Measurements from ENCODE around the gene CHRDL2. TPM values are rescaled to one million over a fixed set of nuclear protein-coding genes. Genes with fewer than 3 reads are reported as not detected.

The CHRDL2 gene, protein sequence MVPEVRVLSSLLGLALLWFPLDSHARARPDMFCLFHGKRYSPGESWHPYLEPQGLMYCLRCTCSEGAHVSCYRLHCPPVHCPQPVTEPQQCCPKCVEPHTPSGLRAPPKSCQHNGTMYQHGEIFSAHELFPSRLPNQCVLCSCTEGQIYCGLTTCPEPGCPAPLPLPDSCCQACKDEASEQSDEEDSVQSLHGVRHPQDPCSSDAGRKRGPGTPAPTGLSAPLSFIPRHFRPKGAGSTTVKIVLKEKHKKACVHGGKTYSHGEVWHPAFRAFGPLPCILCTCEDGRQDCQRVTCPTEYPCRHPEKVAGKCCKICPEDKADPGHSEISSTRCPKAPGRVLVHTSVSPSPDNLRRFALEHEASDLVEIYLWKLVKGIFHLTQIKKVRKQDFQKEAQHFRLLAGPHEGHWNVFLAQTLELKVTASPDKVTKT
- under 0.01 TPM in 1 of 2 replicates, not detected in the other for total RNA-seq

DNA sequence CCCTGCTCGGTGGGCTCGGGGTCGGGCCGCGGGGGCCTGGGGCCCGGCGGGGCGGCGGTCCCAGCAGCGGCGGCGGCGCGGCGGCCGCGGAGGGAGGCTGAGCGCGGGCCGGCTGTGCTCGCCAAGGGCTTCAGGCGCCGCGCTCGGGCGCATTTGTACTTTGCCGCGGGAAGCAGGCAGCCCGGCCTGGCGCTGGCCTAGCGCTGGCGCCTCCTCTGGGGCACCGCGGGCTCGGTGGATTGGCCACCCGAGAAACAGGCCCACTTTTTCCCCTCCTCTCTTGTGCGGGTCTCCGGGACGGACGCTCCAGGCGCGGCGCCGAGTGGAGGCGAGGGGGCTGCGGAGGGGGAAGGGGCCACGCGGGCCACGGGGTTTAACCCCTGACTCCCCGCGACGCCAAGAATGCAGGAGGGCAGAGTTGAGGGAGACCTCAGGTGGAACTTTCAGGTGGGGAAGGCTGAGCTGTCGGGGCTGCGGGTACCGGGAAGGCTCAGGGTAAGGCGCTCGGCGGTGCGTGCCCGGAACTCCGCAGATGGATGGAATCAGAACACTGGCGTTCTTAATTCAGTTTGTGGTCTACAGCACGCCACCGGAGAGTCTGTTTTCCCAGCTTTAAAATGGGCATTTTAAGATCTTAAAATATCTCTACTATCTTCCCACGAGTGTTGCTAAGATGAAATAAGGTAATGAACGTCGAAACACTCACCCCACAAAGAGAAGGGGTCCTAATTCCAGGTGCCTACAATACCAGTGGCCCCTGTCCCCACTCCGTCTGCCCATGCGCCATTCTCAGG is at the start of gene CHRDL2:
Gene CHRDL2 (minus strand): TSS at position 126 of the 794 bp plus-strand sequence. CDS start 538 bp downstream, outside the sequence.

DNA sequence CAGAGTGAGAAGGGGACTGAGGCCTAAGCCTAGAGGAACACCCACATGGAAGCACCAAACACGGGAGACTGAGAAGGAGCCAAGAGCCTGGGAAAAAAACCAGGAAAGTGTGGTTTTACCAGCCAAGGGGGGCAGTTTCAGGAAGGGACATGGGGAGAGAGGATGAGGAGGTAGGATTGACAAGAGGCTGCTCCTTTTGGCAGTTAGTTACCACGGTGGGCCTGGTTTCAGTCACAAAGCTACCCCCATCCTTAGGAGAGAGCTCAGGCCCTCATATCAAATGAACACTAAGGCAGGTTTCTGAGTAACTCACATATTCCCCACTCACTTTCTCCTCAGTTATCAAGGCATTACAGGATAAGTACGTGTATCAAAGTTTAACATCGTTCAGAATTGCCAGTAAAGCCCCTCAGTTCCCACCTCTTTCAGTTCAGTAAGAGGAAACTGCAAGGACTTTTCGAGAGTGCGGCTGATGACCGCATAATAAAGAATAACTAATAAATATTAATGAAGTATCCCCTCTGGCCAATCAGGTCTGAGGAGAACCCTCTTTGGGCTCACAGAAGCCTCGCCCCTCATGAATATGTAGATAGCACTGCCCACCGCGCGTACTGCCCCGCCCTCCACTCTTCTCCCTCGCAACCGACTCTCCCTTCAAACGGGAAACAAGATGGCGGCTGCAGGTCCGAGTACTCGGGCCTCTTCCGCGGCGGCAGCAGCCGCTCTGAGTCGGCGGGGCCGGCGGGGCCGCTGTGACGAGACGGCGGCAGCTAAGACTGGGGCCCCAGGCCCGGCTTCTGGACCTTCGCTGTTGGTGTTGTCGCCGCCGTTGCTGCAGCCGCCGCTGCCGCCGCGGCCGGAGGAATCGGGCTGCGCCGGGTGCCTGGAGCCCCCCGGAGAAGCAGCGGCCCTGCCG is 17.2 kb upstream of the CHRDL2 start, which contains the start of gene RNF169:
Gene RNF169 (plus strand): TSS at position 639 of the 916 bp plus-strand sequence. CDS start 32 bp downstream, at position 671.

Other genes starting within 250 kb of the CHRDL2 start
- 1.5 and 4.2 TPM in 2 replicates for gene LIPT2, start 237.7 kb downstream of the CHRDL2 start, total RNA-seq
- gene POLD3, start 138.8 kb downstream of the CHRDL2 start, total RNA-seq: 11.8 and 14.0 TPM in 2 replicates
- 14.8 and 22.6 TPM in 2 replicates for gene RNF169, start 17.4 kb upstream of the CHRDL2 start, total RNA-seq
- gene XRRA1, start 217.7 kb upstream of the CHRDL2 start, total RNA-seq: 7.3 and 9.6 TPM in 2 replicates
- 10.4 and 40.6 TPM in 2 replicates for gene SPCS2, start 217.8 kb upstream of the CHRDL2 start, total RNA-seq

Measured in regular cardiac myocyte (primary cell).